ENCODE data around the gene NATD1.
"Not testable (repeated sequence)": the region's sequence is repeated elsewhere in the genome, so short reads cannot be mapped to it uniquely, and the experiment has no call there.

Gene NATD1

DNA sequence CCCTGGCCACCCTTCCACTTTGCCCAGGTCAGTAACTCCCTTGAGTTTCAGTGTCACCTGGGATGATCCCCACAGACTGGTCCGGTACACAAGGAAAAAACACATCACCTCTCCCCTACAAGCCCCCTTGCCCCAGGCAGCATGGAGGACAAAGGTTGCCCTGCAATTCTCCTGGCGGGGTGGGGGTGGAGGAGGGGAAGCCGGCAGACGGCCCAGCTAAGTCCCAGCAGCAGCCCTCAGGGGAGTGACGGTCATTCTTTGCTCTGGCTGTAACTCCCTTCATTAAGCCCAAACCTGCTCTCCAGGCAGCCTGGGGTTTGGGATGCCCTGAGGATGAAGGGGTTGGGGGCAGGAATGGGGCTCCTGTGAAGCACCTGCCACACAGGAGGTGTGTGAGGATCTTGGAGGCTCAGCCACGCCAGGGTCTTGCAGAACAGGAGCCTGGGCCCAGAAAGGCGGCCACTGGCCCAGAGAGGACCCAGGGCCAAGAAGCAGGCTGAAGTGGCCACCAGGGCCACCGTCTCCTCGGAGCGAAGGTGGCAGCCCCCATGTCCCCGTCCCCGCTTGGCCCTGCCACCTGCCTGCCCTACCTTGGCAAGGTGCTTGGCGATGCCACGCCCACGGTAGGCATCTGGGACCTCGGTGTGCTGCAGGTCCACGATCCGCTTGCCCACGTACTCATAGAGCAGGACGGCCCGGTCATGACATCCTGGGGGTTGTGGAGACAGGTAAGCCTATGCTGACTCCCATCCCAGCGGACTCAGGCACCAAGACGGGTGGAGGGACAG is 9.5 kb downstream of the NATD1 start:
- DNase-seq = no peak

DNA sequence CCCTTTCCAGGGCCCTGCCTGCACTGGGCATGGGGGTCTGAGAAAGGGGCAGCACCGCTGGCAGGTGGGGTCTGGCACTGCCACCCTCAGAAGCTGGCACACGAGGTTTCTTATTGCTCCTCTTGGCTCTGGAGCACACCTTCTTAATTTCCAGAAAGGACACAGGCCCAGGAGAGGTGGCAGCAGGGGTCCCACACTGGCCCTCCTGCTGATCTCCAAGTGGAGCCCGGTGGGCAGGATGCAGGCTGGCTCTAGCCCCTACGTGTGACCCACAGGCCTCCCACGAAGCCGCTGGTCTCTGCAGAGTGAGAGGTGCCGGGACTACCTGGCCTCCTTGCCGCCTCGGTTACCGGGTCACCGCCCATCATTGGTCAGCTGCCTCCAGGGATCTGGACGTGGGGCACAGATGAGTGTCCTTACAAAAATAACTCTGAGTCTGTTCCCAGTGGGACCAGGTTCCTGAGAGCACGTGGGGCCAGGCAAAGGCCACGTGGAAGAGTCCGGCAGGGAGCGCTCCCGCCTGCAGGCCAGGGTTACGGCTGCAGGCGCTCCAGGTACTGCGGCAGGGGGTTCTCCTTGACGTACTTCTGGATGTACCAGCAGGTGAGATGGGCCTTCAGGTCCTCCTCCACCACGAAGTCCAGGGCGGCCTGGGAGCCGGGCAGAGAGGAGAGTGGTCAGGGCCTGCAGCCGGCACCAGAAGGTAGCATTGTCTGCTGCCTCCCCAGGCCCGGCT is 10.3 kb downstream of the NATD1 start:
- no peak for DNase-seq

DNA sequence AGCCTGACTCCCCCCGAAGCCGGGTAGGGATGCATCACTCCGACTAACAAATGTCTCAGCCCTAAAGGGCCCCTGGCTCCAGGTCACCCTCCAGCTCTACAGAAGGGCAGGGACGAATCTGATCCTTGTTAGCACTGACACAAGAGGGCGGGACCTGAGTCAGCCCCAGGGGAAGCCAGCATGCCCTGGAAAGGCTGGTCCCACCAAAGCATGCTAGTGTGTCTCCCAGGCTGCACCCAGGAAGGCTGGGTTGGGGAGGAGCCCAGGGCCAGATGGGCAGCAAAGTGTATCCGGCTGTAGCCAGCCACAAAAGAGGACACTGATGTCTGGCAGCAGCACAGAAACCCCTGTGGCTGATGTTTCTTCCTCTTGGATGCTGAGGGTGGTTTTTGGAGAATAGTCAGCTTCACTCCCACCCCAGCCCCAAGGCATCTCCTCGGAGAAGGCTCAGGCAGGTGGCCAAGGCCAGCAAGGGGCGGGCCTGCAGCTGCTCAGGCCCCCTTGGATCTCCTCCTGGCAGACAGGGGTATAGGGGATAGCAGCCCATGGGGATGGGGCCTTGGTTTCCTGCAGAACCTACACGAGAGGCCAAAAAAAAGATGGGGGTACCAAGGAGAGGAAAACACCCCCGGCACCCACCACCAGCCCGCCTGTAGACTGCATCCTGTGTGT is 11.0 kb downstream of the NATD1 start:
- DNase-seq = no peak

DNA sequence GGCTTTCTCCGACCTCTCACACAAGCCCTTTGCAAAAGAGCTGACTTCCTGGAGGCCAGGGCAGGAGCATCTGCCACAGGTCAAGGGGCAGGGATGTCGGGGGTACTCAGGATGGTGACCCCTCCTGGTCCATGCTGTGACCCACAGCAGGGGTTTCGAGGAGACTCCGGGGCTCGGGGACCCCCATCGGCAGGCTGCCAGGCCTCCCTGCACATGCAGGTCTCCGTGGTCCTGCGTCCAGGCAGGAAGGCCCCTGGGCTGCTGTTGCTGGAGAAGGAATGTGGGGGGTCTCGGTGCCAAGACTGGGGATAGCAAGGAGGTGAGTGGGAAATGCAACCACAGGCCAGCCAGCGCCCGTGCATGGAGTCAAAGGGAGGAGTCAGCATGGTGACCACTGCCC is 11.6 kb downstream of the NATD1 start:
- DNase-seq = no peak

DNA sequence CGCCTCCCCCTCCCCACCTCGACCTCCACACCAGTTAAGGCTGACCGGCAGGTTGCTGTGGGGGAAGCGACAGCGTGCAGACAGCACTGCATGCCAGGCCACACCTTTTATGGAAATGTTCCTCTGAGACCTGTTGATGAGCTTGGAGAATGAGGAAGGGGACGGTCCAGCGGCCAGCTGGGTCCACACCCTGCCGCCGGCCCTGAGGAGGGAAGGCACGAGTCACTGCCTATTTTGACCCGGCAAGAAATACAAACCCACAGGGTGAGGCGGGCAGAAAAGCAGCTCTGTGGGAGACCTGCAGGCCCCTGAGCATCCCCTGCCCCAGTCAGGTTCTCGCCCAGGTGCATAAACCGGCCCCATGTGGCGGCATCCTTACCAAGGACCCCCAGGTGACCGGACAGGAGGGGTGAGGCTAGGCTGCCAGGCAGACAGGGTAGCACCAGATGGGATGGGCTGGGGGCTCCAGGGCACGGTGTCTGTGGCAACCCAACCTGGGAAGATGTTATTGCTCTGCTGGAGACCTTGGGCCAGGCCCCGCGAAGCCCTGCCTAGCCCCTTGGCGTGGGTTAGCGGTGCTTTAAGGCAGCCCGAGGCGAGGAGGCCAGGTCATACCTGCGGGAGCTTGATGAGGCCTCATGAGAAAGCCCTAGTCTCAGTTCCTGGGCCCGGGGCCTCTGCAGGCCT is 12.7 kb downstream of the NATD1 start:
- no peak for DNase-seq

DNA sequence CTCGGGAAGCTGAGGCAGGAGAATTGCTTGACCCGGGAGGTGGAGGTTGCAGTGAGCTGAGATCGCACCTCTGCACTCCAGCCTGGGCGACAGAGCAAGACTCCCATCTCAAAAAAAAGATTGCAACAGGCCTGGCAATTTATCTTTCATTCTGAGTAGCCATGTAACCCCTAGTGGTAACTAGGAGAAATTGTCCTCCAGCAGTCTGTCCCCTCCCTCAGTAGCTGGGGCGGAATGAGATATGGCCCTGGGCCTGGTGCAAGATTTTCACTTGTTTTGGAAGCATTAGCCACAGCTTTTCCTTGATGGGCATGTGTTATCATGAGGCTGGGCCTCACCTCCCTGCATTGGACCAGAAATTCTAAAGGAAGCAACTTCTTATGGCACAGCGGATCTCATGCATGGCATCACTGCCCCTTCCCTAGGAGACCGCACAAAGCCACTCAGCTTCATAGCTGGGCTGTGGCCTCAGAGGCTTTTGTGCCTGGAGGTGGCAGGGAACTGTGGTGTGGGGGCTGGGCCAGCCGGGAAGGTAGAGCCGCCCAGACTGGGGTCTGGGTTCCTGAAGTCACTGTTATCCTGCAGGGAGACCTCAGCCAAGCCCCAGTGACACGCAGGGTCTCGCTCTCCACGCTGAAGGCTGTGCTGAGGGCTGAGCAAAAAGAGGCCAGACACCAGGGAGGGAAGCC is 13.4 kb downstream of the NATD1 start:
- DNase-seq = no peak

DNA sequence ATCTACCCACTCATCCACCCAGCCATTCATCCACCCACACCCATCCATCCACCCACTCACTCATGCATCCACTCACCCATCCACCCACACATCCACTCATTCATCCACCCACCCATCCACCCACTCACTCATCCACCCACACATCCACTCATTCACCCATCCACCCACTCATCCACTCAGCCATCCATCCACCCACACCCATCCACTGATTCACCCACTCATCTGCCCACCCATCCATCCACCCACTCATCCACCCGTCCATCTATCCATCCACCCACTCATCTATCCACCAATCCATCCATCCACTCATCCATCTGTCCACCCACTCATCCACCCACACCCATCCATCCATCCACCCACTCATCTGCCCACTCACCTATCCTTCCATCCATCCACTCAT is 17.3 kb downstream of the NATD1 start:
- DNase-seq = no peak

DNA sequence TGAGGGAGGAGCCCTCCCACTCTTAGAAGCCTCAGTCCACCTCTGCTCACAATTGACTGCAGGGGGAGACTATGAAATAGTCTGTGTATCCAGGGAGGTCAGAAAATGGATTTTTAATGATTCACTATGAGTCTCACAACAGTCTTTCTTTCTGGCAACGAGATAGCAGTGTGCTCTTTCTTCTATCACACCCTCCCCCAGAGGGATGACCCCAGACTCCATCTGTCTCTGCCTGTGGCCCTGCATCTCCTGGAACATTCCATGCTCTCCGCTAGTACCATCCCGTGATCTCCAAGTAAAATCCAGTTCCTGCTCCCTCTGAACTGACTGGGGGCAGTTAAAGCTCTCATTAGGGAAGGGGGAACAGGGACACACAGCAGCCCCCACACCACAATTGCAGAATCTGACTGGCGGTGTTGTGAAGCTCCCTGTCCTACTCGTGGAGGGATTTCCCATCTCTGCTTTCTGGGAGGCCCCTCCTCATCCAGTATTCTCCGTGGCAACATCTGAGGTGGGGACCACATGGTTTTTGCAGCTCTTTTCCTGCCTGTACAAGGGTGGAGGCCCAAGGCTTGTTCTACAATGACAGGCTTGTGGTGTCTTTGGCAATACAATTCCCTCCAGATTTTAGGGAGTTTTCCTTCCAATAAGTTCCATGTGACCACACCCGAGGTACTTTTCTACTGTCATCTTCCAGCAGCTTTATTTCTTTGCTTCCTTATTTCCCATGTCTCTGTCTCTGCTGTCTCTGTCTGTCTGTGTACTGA is 19.4 kb downstream of the NATD1 start:
- DNase-seq = no peak

DNA sequence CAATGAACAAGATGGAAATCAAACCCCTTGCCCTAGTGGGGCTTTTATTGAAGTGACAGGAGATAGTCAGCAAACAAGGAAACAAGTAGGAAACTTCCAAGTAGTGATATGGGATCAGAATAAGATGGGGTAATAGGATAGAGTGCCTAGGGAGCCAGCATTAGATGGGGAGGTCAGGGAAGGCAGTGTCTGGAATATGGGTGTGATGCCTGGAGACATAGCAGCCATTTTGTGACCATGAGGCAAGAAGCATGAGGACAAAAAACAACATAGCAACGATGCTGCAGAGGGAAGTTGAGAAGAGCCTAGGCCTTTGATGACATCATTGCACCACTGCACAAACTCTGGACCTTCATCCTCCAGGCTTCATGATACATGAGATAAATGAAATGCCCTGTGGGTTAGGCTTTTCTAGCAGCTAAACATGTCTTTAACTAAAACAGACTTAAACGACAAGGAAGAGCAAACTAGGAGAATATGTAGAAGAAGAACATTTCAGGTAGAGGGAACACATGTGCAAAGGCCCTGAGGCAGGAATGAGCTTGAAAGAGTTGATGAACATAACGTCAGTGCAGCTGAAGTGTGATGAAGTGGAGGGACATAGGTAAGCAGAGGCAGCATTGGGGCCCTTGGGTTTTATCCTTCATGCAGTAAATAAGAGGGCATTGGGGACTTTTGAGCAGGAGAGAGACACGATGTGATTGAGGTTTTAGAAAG is 21.0 kb downstream of the NATD1 start:
- no peak for DNase-seq

DNA sequence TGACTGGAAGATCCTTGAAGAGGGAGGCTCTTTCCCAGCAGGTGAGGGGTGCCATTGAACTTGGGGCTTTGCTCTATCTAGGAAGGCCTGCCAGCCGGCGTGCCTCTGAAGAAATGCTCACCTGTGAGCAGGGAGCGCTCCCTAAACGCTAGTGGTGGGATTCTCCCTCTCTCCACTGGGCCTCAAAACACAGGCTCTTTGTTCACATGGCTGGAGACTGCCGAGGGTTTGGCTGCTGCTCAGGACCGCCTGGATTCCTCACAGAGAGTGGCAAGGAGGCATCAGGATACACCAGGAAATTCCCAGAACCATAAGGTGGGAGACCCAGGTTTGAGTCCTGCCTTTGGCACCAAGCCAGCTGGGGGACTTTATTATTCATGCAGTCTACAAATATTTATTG is 21.7 kb downstream of the NATD1 start:
- no peak for DNase-seq

DNA sequence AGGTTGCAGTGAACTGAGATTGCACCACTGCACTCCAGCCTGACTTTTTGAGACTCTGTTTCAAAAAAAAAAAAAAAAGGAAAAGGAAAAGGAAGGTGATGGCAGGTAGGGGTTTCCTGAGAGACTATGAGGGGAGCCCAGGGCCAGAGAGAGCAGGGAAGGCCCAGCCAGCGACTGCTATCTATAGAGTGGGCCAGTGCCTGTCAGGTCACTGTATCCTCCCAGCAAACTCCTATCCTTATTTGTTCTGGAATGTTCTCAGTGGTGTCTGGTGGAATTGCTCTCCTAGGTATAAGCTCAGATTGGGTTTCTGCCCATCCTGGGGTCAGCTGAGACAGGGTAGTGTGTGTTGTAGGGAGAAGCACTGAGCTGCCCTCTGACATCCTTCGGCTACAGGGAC is 24.4 kb downstream of the NATD1 start:
- DNase-seq = no peak

DNA sequence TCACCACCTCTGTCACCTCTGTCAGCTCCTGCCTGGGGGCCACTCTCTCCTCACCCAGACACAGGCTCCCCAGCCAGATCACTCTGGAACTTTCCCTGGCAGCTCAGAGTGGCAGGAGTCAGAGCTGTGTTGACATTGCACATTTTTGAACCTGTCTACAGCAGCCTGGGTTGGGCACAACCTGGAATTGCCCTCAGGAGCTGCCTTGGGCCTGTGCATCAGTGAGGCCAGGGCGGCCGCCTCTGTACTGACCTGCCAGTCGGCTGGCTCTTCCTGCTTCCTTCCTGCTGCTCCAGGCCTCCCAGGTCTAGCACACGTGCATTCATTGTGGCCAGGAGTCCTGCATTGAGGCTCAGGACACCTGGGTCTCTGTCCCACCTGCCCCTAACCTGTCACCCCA is 25.1 kb downstream of the NATD1 start:
- no peak for DNase-seq

DNA sequence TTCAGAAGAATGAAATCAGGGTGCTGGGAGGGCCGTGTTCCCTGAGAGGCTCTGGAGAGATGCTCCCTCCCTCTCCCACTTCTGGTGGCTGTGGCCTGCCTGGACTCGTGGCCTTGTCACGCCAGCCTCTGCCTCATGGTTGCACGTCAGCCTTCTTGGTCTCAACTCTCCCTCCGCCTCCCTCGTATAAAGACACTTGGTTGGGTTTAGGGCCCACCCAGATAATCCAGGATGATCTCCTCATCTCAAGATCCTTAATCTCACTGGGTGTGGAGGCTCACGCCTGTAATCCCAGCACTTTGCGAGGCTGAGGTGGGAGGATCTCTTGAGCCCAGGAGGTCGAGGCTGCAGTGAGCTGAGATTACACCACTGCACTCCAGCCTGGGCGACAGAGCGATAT is 25.9 kb downstream of the NATD1 start:
- not testable (repeated sequence) for DNase-seq

DNA sequence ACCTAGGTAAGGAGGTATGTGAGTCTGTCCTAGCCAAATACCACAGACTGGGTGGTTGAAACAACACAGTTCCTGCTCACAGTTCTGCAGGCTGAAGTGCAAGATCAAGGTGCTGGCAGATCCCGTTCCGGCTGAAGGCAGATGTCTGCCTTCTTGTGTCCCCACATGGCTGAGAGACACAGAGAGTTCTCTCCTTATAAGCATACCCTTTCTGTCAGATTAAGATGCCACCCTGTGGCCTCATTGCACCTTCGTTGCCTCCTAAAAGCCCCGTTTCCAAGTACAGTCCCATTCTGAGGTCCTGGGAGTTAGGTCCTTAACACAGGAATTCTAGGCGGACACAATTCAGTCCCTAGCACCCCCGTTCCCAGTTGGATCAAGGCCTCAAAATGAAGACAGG is 30.1 kb downstream of the NATD1 start:
- no peak for DNase-seq

DNA sequence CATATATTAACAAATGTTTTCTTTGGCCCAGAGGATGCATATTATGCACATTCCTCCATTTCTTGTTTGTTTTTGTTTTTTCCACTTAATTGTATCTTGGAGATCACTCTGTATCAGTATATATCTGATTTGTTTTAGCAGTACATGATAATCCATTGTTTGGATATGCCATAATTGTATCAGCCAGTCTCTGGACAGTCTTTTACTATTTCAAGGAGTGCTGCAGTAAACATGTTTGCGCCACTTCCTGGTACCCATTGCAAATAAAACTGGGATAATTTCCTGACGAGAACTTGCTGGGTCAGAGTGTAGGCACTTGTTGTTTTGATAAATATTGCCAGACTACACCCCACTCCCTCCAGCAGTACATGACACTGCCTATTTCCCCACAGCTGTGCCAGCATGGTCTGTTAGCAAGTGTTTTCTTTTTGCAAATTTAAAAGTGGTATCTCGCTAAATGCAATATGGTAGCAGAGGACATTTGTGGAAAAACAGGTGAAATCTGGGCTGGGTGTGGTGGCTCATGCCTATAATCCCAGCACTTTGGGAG is 34.3 kb downstream of the NATD1 start:
- DNase-seq = no peak

DNA sequence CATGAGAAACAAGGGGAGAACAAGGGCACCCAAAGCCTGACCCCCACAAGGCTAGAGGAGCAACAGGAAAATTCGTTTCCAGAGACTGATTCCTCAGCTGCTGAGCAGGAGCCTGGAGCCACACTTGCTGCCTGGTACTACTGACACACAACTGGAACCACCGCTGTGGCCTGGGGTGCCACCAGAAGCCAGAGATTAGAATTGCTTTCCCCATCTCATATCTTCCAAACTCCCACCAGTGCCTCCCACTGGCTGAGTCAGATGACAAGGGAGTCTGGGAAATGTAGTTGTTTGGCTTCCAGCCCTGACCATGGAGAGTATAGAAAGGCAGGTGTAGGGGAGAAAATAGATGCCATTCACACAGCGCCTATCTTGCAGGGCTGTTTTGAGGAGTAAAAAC is 35.1 kb downstream of the NATD1 start:
- no peak for DNase-seq

DNA sequence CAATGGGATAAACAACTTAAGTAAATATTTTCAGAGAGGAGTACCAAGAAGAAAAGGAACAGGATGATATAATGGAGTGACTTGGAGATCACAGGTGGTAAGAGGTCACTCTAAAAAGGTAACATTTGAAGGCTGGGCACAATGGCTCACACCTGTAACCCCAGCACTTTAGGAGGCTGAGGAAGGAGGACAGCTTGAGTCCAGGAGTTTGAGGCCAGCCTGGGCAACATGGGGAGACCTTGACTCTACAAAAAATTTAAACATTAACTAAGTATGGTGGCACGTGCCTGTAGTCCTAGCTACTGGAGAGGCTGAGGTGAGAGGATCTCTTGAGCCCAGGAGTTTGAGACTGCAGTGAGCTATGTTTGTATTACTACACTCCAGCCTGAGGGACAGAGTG is 35.9 kb downstream of the NATD1 start:
- no peak for DNase-seq

DNA sequence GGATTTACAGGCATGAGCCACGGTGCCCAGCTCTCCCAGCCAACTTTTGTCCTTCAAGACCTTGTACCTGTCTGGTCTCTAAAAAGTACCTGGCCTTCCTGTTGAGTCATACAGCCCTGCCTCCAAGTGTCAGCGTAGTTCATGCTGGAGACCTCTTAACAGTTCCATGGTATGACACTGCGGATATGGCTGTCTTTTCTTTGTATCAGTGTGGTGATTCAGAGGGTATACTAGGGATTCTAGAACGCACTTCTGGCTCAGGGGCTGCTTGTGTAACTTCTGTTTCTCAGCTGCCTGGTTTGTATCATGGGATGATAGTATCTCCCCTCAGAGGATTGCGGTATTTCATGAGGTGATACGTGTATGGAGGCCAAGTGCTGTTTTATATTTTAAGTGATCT is 37.3 kb downstream of the NATD1 start:
- DNase-seq = no peak

DNA sequence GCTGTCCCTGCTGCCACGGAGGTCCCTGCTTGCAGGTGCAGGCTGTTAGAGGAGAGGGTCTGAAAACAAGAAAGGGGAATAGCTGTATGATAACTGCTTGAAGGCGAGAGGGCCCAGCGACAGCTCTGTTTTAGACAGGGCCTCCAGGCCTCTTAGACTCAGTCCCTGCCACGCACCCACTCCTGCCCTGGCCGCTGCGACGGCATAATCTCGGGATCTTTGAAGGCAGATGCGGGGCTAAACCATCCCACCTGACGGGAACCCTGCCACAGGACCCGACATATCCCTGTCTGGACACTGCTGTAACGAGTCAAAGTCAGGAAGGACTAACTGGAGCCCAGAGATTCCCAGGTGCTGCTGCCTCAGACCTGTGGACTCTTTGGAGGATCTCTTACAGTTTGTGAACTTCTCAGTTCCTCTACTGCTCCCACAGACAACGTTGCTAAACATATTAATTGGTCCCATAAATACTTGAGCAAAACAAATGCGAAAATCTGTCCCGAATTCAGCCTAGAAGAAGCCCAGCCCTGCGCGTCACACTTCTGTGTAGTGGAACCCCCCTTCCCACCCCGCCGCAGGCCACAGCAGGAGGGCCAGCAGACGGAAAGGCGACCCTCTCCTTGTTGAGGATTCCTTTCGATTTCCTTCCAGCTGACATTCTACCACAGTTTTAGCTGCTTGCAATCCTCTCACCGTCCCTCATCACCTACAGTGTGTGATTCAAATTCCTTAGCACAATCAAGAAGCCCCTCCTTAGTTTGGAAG is 38.3 kb downstream of the NATD1 start:
- DNase-seq = no peak

All from DMS79 (cell line).